Endodermal cell (in vitro differentiated cells): Measurements from ENCODE around the gene AARSD1. TPM values are rescaled to one million over a fixed set of nuclear protein-coding genes. Genes with fewer than 3 reads are reported as not detected.
"Not testable (repeated sequence)": the region's sequence is repeated elsewhere in the genome, so short reads cannot be mapped to it uniquely, and the experiment has no call there.

ENCODE experiments used
- DNase-seq: peaks from one replicate; pipeline ENCODE4 v3.0.0-alpha.2; 2017
- H3K27ac ChIP-seq: 2 replicates; pipeline ENCODE4 v1.5.1; 2013; ENCODE audit warnings: mild to moderate bottlenecking, low read depth, low read length, moderate library complexity
- H3K27me3 ChIP-seq: 2 replicates; pipeline ENCODE4 v1.6.1; 2013; ENCODE audit warnings: mild to moderate bottlenecking, low read length, moderate library complexity; ENCODE audit not compliant: insufficient read depth, control insufficient read depth, poor library complexity, severe bottlenecking
- H3K36me3 ChIP-seq: 2 replicates; pipeline ENCODE4 v1.7.0; 2013; ENCODE audit warnings: mild to moderate bottlenecking, low read length, moderate library complexity; ENCODE audit not compliant: control insufficient read depth, insufficient read depth
- H3K4me1 ChIP-seq: one replicate; pipeline ENCODE4 v1.7.0; 2013; ENCODE audit warnings: low read length; ENCODE audit not compliant: control insufficient read depth, insufficient read depth
- H3K4me3 ChIP-seq: 2 replicates; pipeline ENCODE4 v1.5.1; 2013; ENCODE audit warnings: mild to moderate bottlenecking, low read length, moderate library complexity
- H3K9ac ChIP-seq: 2 replicates; pipeline ENCODE4 v1.6.1; 2013; ENCODE audit warnings: mild to moderate bottlenecking, low read length, moderate library complexity; ENCODE audit not compliant: poor library complexity, severe bottlenecking; ENCODE audit errors: extremely low read depth
- H3K9me3 ChIP-seq: 2 replicates; pipeline ENCODE4 v1.6.1; 2013; ENCODE audit warnings: mild to moderate bottlenecking, low read length, moderate library complexity; ENCODE audit not compliant: control insufficient read depth
- H3K27ac Mint-ChIP-seq: 2 replicates; pipeline ENCODE4 v1.8.0; 2020; ENCODE audit warnings: mixed read lengths
- H3K27me3 Mint-ChIP-seq: 2 replicates; pipeline ENCODE4 v1.8.0; 2021; ENCODE audit warnings: mild to moderate bottlenecking, mixed read lengths; ENCODE audit not compliant: insufficient read depth
- H3K36me3 Mint-ChIP-seq: 2 replicates; pipeline ENCODE4 v1.8.0; 2020; ENCODE audit warnings: low read depth, mixed read lengths
- H3K4me1 Mint-ChIP-seq: 2 replicates; pipeline ENCODE4 v1.8.0; 2020; ENCODE audit warnings: mixed read lengths
- H3K4me3 Mint-ChIP-seq: 2 replicates; pipeline ENCODE4 v1.8.0; 2020; ENCODE audit warnings: mild to moderate bottlenecking, moderate library complexity, mixed read lengths
- H3K9me3 Mint-ChIP-seq: 2 replicates; pipeline ENCODE4 v1.8.0; 2020; ENCODE audit warnings: mild to moderate bottlenecking, mixed read lengths
- WGBS, 2 experiments: methylation state at CpG; one replicate each; pipeline versions ENCODE4 v1.1.5 to v1.1.7; 2013; ENCODE audit warnings: missing lambda C conversion rate in 2 of 2, mixed read lengths in 1 of 2; ENCODE audit not compliant: insufficient coverage in 1 of 2, insufficient read length in 1 of 2; 5-methylcytosine and 5-hydroxymethylcytosine counted together
- total RNA-seq, 2 donors: library from RNA; stranded (reverse); fragmentation: NEBNext Ultra II Directional in 1 of 2; extraction: Animal tissue kit (Norgen Biotek cat#: 25700) in 1 of 2; gene quantifications; 2 replicates in 1 of 2; 3 replicates in 1 of 2; pipeline ENCODE4 v1.2.1, GENCODE V29; 2021
- TF ChIP-seq, protein P1 (sequence below): fragments of 200-600 bp; sonication (generic); conservative IDR thresholded peaks from 2 replicates; pipeline ENCODE4 v1.5.0; 2021; ENCODE audit warnings: antibody characterized with exemption, mild to moderate bottlenecking

AARSD1 gene
- total RNA-seq, 2 donors from 2014 or later = 48.7 to 50.9 TPM

DNA sequence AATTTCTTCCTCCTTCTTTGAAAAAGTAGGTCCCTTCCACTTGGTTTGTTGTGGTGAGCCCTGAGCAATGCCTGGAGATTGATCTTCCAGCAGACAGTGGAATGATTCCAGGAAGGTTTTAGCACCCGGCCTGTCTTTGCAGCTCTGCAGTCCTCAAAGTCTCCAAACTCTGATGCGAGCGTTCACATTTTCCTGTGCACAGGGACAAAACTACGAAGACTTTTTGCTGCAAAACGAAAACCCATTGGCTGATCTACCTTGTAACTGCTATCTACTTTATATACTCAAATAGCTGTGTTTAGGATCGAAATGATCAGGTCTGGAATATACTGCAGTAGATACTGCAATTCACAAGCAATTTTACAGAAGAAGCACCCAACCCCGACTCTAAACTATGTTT lies 42.0 kb downstream of the AARSD1 start:
- Histone ChIP-seq H3K4me1 (no peaks in the 10 kb centered on the region), H3K9me3 (no peaks in the 10 kb centered on the region), H3K9ac (no peak overlapping the region), H3K27me3 (no peaks in the 10 kb centered on the region), H3K4me3 (no peak overlapping the region), H3K36me3 (no peaks in the 10 kb centered on the region), H3K27ac (no peak overlapping the region)
- H3K9me3 Mint-ChIP-seq = no peaks in the 10 kb centered on the region
- H3K4me1 Mint-ChIP-seq = peaks cover 16% of the 10 kb centered on the region
- no peak overlapping the region for H3K27ac Mint-ChIP-seq
- TF ChIP-seq, protein P1, sequence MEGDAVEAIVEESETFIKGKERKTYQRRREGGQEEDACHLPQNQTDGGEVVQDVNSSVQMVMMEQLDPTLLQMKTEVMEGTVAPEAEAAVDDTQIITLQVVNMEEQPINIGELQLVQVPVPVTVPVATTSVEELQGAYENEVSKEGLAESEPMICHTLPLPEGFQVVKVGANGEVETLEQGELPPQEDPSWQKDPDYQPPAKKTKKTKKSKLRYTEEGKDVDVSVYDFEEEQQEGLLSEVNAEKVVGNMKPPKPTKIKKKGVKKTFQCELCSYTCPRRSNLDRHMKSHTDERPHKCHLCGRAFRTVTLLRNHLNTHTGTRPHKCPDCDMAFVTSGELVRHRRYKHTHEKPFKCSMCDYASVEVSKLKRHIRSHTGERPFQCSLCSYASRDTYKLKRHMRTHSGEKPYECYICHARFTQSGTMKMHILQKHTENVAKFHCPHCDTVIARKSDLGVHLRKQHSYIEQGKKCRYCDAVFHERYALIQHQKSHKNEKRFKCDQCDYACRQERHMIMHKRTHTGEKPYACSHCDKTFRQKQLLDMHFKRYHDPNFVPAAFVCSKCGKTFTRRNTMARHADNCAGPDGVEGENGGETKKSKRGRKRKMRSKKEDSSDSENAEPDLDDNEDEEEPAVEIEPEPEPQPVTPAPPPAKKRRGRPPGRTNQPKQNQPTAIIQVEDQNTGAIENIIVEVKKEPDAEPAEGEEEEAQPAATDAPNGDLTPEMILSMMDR = no peak
- DNase-seq = no peak
- no peaks in the 10 kb centered on the region for H3K27me3 Mint-ChIP-seq
- no peaks in the 10 kb centered on the region for H3K36me3 Mint-ChIP-seq
- 81 to 82% methylated on average over 6 to 7 of the region's 7 CpGs for WGBS, 2 experiments
- no peak overlapping the region for H3K4me3 Mint-ChIP-seq

DNA sequence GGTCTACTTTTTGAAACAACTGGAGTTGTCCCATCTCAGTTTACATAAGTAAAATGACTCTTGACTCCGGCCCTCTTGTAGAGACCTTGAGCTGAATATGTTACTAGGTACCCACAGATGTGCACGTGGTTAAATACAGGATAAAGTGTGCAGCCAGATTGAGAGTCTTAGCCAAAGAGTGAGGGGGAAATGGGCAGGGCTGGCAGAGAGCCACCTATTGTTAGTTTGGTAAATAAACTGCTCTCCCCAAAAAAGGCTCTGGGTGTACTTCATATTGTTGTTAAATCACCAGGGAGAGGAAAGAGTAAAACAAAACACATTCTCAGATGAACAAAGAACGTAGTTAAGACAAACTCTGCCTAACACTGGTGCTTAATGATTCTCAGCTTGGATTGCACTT lies 43.3 kb downstream of the AARSD1 start:
- no peaks in the 10 kb centered on the region for H3K4me1 ChIP-seq
- DNase-seq = no peak
- Mint-ChIP-seq H3K36me3 (no peaks in the 10 kb centered on the region), H3K9me3 (no peaks in the 10 kb centered on the region), H3K4me1 (peaks cover 16% of the 10 kb centered on the region), H3K27me3 (no peaks in the 10 kb centered on the region), H3K27ac (no peak overlapping the region), H3K4me3 (no peak overlapping the region)
- H3K27me3 ChIP-seq = no peaks in the 10 kb centered on the region
- H3K9ac ChIP-seq = no peak overlapping the region
- no peak overlapping the region for H3K27ac ChIP-seq
- TF ChIP-seq, protein P1 = no peak
- no peaks in the 10 kb centered on the region for H3K9me3 ChIP-seq
- no peaks in the 10 kb centered on the region for H3K36me3 ChIP-seq
- no peak overlapping the region for H3K4me3 ChIP-seq
- WGBS, 2 experiments = 78 to 81% methylated on average over 3 of the region's 3 CpGs

DNA sequence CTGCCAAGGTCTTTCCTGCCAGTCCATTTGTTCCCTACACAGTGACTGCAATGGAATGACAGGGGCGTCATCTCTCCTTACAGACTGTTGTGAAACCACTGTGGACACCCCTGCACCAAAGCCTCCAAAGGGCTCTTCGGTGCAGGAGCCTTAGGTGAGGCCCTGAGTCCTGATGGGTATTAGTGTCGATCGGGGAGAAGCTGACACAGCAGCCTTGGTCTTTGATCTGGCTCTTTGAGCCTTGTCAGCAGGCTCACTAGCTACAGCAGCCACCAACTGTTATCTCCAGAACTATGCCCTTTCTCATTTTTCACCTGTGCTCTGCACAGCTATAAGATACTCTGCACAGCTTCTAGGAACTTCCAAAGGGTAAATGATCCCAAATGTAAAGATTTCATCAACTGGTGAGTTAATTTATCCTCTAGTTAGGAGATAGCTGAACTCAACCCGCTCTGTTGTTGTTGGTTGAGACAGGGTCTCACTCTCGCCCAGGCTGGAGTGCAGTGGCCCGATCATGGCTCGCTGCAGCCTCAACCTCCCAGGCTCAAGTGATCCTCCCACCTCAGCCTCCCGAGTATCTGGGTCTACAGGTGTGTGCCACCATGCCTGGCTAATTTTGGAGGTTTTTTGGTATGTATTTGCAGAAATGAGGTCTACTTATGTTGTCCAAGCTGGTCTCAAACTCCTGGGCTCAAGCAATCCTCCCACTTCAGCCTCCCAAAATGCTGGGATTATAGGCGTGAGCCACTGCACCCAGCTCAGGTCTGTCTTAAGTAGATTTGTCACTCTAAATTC lies 44.0 kb downstream of the AARSD1 start:
- 93 to 97% methylated on average over 6 to 10 of the region's 10 CpGs for WGBS, 2 experiments
- H3K4me1 Mint-ChIP-seq = peaks cover 16% of the 10 kb centered on the region
- Histone ChIP-seq H3K4me3 (no peak overlapping the region), H3K9me3 (no peaks in the 10 kb centered on the region), H3K27me3 (no peaks in the 10 kb centered on the region), H3K27ac (no peak overlapping the region), H3K36me3 (no peaks in the 10 kb centered on the region), H3K4me1 (no peaks in the 10 kb centered on the region), H3K9ac (no peak overlapping the region)
- no peaks in the 10 kb centered on the region for H3K27me3 Mint-ChIP-seq
- TF ChIP-seq, protein P1 = no peak
- no peaks in the 10 kb centered on the region for H3K36me3 Mint-ChIP-seq
- no peak overlapping the region for H3K4me3 Mint-ChIP-seq
- H3K9me3 Mint-ChIP-seq = no peaks in the 10 kb centered on the region
- no peak overlapping the region for H3K27ac Mint-ChIP-seq
- DNase-seq = no peak

DNA sequence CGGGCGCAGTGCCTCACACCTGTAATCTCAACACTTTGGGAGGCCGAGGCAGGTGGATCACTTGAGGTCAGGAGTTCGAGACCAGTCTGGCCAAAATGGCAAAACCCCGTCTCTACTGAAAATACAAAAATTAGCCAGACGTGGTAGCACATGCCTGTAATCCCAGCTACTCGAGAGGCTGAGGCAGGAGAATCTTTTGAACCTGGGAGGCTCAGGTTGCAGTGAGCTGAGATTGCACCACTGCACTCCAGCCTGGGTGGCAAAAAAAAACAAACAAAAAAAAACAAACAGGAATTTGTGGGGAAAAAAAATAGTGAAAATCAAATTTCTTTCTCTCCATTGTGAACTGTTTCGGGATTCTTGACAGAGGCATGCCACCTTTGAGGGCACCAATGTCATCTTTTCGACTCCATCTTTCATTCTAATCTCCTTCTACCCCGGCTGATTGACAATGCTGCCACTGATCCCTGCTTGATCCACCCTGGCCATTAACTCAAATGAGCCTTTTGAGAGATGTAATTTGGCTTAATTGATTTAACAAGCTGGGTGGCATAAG lies 44.7 kb downstream of the AARSD1 start:
- not testable (repeated sequence) for H3K9ac ChIP-seq, H3K27ac Mint-ChIP-seq, H3K4me1 ChIP-seq

More for the DNA sequence above, 44.7 kb downstream of the AARSD1 start:
- not testable (repeated sequence) for H3K9me3 ChIP-seq, H3K36me3 Mint-ChIP-seq, DNase-seq, H3K27me3 Mint-ChIP-seq, H3K4me3 Mint-ChIP-seq, H3K27ac ChIP-seq, H3K36me3 ChIP-seq, H3K27me3 ChIP-seq, H3K9me3 Mint-ChIP-seq, H3K4me3 ChIP-seq
- 91 to 100% methylated on average over 7 to 10 of the region's 10 CpGs for WGBS, 2 experiments
- H3K4me1 Mint-ChIP-seq = peaks cover 13% of the 10 kb centered on the region
